Neural crest cell (in vitro differentiated cells): ENCODE data around the gene JARID2. TPM values are rescaled to one million over a fixed set of nuclear protein-coding genes. Genes with fewer than 3 reads are reported as not detected.

Experiments used
- DNase-seq: peaks from one replicate; pipeline ENCODE4 v3.0.0; 2021; ENCODE audit warnings: low read depth, mixed read lengths, low spot score
- H3K27ac Mint-ChIP-seq: one replicate; pipeline ENCODE4 v1.8.0; 2021; ENCODE audit warnings: mild to moderate bottlenecking, mixed read lengths; ENCODE audit not compliant: unreplicated experiment
- H3K27me3 Mint-ChIP-seq: 2 replicates; pipeline ENCODE4 v1.8.0; 2021; ENCODE audit warnings: low read depth, mild to moderate bottlenecking, mixed read lengths
- H3K36me3 Mint-ChIP-seq: 2 replicates; pipeline ENCODE4 v1.8.0; 2021; ENCODE audit warnings: low read depth, mild to moderate bottlenecking, mixed read lengths
- H3K4me1 Mint-ChIP-seq: 2 replicates; pipeline ENCODE4 v1.8.0; 2021; ENCODE audit warnings: mixed read lengths
- H3K4me3 Mint-ChIP-seq: one replicate; pipeline ENCODE4 v1.8.0; 2021; ENCODE audit warnings: mild to moderate bottlenecking, mixed read lengths
- H3K9me3 Mint-ChIP-seq: 2 replicates; pipeline ENCODE4 v1.8.0; 2021; ENCODE audit warnings: mixed read lengths
- total RNA-seq: library from RNA; stranded (reverse); gene quantifications from 2 replicates; pipeline ENCODE4 v1.2.1, GENCODE V29; 2021
- TF ChIP-seq, protein P1 (sequence below): fragments of 200-600 bp; sonication (generic); conservative IDR thresholded peaks from 2 replicates; pipeline ENCODE4 v1.5.0; 2021; ENCODE audit warnings: antibody characterized with exemption, mild to moderate bottlenecking

Gene JARID2
- total RNA-seq, 1 donor from 2014 or later, result 33.9 TPM

DNA sequence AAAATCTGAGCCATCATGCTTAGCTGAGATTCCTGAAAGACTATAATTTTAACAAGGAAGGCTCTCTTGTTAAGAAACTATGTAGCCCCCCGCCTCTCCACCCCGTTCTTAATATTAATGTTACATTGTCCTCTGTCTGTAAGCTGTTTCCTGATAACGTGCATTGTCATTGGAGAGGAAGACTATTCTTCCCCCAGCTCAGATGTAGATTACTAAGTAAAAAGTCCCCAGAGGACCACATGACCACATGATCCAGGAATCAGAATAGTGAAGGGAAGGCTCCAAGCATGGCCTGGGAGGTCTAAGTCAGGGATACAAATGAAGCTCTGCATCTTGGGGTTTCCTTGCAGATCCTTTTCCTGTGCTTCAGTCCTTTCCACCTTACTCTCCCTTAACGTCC lies 106.4 kb downstream of the JARID2 start:
- no peak for DNase-seq
- H3K4me3 Mint-ChIP-seq, result no peak overlapping the region
- no peaks in the 10 kb centered on the region for H3K36me3 Mint-ChIP-seq
- no peaks in the 10 kb centered on the region for H3K9me3 Mint-ChIP-seq
- peaks cover 33% of the 10 kb centered on the region for H3K4me1 Mint-ChIP-seq
- TF ChIP-seq, protein P1, sequence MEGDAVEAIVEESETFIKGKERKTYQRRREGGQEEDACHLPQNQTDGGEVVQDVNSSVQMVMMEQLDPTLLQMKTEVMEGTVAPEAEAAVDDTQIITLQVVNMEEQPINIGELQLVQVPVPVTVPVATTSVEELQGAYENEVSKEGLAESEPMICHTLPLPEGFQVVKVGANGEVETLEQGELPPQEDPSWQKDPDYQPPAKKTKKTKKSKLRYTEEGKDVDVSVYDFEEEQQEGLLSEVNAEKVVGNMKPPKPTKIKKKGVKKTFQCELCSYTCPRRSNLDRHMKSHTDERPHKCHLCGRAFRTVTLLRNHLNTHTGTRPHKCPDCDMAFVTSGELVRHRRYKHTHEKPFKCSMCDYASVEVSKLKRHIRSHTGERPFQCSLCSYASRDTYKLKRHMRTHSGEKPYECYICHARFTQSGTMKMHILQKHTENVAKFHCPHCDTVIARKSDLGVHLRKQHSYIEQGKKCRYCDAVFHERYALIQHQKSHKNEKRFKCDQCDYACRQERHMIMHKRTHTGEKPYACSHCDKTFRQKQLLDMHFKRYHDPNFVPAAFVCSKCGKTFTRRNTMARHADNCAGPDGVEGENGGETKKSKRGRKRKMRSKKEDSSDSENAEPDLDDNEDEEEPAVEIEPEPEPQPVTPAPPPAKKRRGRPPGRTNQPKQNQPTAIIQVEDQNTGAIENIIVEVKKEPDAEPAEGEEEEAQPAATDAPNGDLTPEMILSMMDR, result no peak
- H3K27me3 Mint-ChIP-seq, result no peaks in the 10 kb centered on the region
- H3K27ac Mint-ChIP-seq, result peak overlapping the region; percentile 57

DNA sequence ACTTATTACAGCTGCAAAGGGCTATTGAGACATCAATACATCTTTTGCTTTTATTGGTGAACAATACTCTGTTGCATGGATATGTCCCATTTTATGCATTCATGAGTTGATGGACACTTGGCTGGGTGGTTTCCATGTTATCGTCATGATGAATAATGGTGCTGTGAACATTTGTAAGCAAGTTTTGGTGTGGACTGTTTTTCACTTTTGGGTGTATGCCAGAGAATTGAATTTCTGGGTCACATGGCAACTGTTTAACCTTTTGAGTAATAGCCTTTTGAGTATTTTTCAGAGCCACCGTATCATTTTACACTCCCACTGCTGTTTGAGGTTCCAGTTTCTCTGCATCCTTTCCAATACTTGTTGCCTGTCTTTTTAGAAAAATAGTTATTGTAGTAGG lies 107.0 kb downstream of the JARID2 start:
- no peak for DNase-seq
- H3K27ac Mint-ChIP-seq, result no peak overlapping the region
- H3K36me3 Mint-ChIP-seq, result no peaks in the 10 kb centered on the region
- H3K4me1 Mint-ChIP-seq, result peaks cover 39% of the 10 kb centered on the region
- H3K9me3 Mint-ChIP-seq, result no peaks in the 10 kb centered on the region
- TF ChIP-seq, protein P1, result no peak
- H3K27me3 Mint-ChIP-seq, result no peaks in the 10 kb centered on the region
- no peak overlapping the region for H3K4me3 Mint-ChIP-seq

DNA sequence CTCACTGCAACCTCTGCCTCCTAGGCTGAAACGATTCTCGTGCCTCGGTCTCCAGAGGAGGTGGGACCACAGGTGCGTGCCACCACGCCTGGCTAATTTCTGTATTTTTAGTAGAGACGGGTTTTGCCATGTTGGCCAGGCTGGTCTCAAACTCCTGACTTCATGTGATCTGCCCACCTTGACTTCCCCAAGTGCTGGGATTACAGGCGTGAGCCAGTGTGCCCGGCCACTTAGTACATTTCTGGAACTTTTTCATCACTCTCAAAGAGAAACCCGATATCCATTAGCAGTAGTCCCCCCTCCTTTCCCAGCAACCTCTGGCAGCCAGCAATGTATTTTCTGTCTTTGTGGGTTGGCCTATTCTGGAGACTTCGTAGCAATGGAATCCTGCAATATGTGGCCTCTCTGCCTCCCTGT lies 109.8 kb downstream of the JARID2 start:
- Mint-ChIP-seq H3K9me3 (no peaks in the 10 kb centered on the region), H3K36me3 (no peaks in the 10 kb centered on the region), H3K4me3 (no peak overlapping the region), H3K27me3 (no peaks in the 10 kb centered on the region), H3K27ac (no peak overlapping the region), H3K4me1 (peaks cover 50% of the 10 kb centered on the region)
- TF ChIP-seq, protein P1, result no peak
- no peak for DNase-seq

DNA sequence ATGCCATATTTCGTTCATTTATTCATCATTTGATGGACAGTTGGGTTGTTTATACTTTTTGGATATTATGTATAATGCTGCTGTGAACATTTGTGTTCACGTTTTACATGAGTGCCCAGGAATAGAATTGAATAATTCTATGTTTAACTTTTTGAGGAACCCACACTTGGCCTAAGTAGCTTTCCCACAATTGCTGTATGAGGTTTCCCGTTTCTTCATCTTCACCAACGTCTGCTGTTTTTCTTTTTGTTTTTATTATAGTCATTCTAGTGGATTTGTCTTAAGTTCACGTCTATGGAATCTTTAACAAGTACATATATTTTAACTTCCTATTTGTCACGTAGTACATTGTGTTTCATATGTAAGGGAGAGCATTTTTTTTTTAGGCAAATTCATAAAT lies 110.3 kb downstream of the JARID2 start:
- no peak for DNase-seq
- TF ChIP-seq, protein P1, result no peak
- Mint-ChIP-seq H3K4me1 (peaks cover 50% of the 10 kb centered on the region), H3K27me3 (no peaks in the 10 kb centered on the region), H3K27ac (no peak overlapping the region), H3K4me3 (no peak overlapping the region), H3K36me3 (no peaks in the 10 kb centered on the region), H3K9me3 (no peaks in the 10 kb centered on the region)

DNA sequence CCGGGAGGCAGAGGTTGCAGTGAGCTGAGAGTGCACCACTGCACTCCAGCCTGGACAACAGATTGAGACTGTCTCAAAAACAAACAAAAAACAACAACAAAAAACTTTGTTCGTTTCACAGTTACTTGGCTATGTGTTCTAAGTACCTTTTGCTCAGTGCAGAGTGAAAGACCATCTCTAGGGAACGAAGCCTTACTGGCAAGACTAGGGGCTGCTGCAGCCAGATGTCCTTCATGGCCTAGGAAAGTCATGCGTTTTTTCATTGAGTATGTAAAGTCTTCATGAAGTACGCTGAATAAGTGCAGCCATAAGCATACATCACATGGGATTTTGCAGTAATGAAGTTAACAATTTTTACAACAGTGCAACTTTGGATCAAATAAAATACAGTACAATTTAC lies 111.1 kb downstream of the JARID2 start:
- peaks cover 50% of the 10 kb centered on the region for H3K4me1 Mint-ChIP-seq

More for the DNA sequence above, 111.1 kb downstream of the JARID2 start:
- no peak overlapping the region for H3K27ac Mint-ChIP-seq
- H3K4me3 Mint-ChIP-seq, result no peak overlapping the region
- no peaks in the 10 kb centered on the region for H3K36me3 Mint-ChIP-seq
- TF ChIP-seq, protein P1, result no peak
- H3K27me3 Mint-ChIP-seq, result no peaks in the 10 kb centered on the region
- no peak for DNase-seq
- H3K9me3 Mint-ChIP-seq, result no peaks in the 10 kb centered on the region
